B cell (primary cell): ENCODE results near the gene FABP3. TPM values are rescaled to one million over a fixed set of nuclear protein-coding genes. Genes with fewer than 3 reads are reported as not detected.

Experiments
- ATAC-seq: fragments of 200-7000 bp; cut with Tn5 transposase; one replicate; pipeline ENCODE4 v1.10.0; 2021; ENCODE audit warnings: low read depth, mild to moderate bottlenecking, moderate number of reproducible peaks, moderate library complexity
- CTCF ChIA-PET: fragments of 350-600 bp; sonication (Branson Sonifier 250); formaldehyde crosslinking; loops from one replicate; lab custom pipeline; 2021; ENCODE audit warnings: antibody characterized with exemption, inconsistent platforms; lab: Charles Lee
- POLR2A ChIA-PET: fragments of 350-600 bp; sonication (Branson Sonifier 250); formaldehyde crosslinking; loops from one replicate; lab custom pipeline; 2021; ENCODE audit warnings: antibody characterized with exemption; lab: Charles Lee
- DNase-seq: peaks from one replicate; pipeline ENCODE4 v3.0.0; 2013
- H2AFZ ChIP-seq: 2 replicates; pipeline ENCODE4 v1.6.1; 2012; ENCODE audit warnings: mild to moderate bottlenecking, low read depth, low read length; ENCODE audit not compliant: insufficient read depth, poor library complexity, severe bottlenecking
- H3K27ac ChIP-seq, 2 donors: 1 replicate in 1 of 2; 2 replicates in 1 of 2; pipeline ENCODE4 v1.5.1; 2012 to 2013; ENCODE audit warnings: low read length in 2 of 2, mild to moderate bottlenecking in 2 of 2, moderate library complexity in 1 of 2
- H3K27me3 ChIP-seq, 4 experiments: fragments of 200-600 bp in 1 of 4; sonication (generic) in 1 of 4; replicated peaks in 1 of 4; 1 replicate in 2 of 4; 2 replicates in 2 of 4; pipeline versions ENCODE4 v1.6.1 to v1.7.0; 2013 to 2016; ENCODE audit warnings: low read length in 3 of 4, mild to moderate bottlenecking in 2 of 4, mixed read lengths in 1 of 4, moderate library complexity in 1 of 4; ENCODE audit not compliant: insufficient read depth in 4 of 4, control insufficient read depth in 3 of 4; ENCODE audit errors: control extremely low read depth in 1 of 4
- H3K36me3 ChIP-seq, 2 experiments: replicated peaks in 1 of 2; 1 replicate in 1 of 2; 2 replicates in 1 of 2; pipeline versions ENCODE4 v1.6.1 to v1.7.1; 2013; ENCODE audit warnings: low read length in 1 of 2; ENCODE audit not compliant: insufficient read depth in 2 of 2, control insufficient read depth in 1 of 2; ENCODE audit errors: control extremely low read depth in 1 of 2, extremely low read depth in 1 of 2
- H3K4me1 ChIP-seq, 2 donors: fragments of 200-600 bp in 1 of 2; sonication (generic) in 1 of 2; 1 replicate in 1 of 2; 2 replicates in 1 of 2; pipeline versions ENCODE4 v1.5.1 to v1.6.1; 2013 to 2017; ENCODE audit warnings: low read length in 2 of 2; ENCODE audit not compliant: control insufficient read depth in 2 of 2, insufficient read depth in 2 of 2
- H3K4me2 ChIP-seq: replicated peaks from 2 replicates; pipeline ENCODE3; 2012; ENCODE audit warnings: mild to moderate bottlenecking, low read depth, low read length; ENCODE audit not compliant: poor library complexity, severe bottlenecking
- H3K4me3 ChIP-seq, 5 experiments: fragments of 200-600 bp in 1 of 5; sonication (generic) in 1 of 5; 1 replicate in 3 of 5; 2 replicates in 2 of 5; pipeline versions ENCODE4 v1.5.1 to v1.7.0; 2011 to 2016; ENCODE audit warnings: low read length in 4 of 5, mild to moderate bottlenecking in 4 of 5, low read depth in 2 of 5, control low read depth in 1 of 5, moderate library complexity in 1 of 5; ENCODE audit not compliant: insufficient read depth in 1 of 5; ENCODE audit errors: control extremely low read depth in 1 of 5, extremely low read depth in 1 of 5
- H3K79me2 ChIP-seq: fragments of 200-600 bp; sonication (generic); one replicate; pipeline ENCODE4 v1.6.0; 2016; ENCODE audit warnings: low read length; ENCODE audit not compliant: control insufficient read depth, insufficient read depth
- H3K9ac ChIP-seq: fragments of 200-600 bp; sonication (generic); 2 replicates; pipeline ENCODE4 v1.6.1; 2017; ENCODE audit warnings: mild to moderate bottlenecking, low read length, moderate library complexity
- H3K9me3 ChIP-seq, 3 donors: one replicate each; pipeline versions ENCODE4 v1.6.1 to v1.7.1; 2013; ENCODE audit warnings: low read length in 2 of 3; ENCODE audit not compliant: control insufficient read depth in 2 of 3, insufficient read depth in 1 of 3; ENCODE audit errors: control extremely low read depth in 1 of 3
- H4K20me1 ChIP-seq: 2 replicates; pipeline ENCODE4 v1.6.0; 2012; ENCODE audit warnings: mild to moderate bottlenecking, low read length; ENCODE audit not compliant: insufficient read depth, control insufficient read depth, poor library complexity, severe bottlenecking
- H3K27ac Mint-ChIP-seq: one replicate; pipeline ENCODE4 v1.8.0; 2021; ENCODE audit warnings: mixed read lengths
- H3K27me3 Mint-ChIP-seq: one replicate; pipeline ENCODE4 v1.8.0; 2021; ENCODE audit warnings: mixed read lengths
- H3K4me1 Mint-ChIP-seq: one replicate; pipeline ENCODE4 v1.8.0; 2021; ENCODE audit warnings: mixed read lengths
- H3K4me3 Mint-ChIP-seq: one replicate; pipeline ENCODE4 v1.8.0; 2021; ENCODE audit warnings: mixed read lengths
- H3K9me3 Mint-ChIP-seq: one replicate; pipeline ENCODE4 v1.8.0; 2022; ENCODE audit warnings: mixed read lengths; ENCODE audit not compliant: insufficient read depth
- EZH2 ChIP-seq: IDR thresholded peaks from 2 replicates; pipeline ENCODE4 v1.6.1; 2012; ENCODE audit warnings: borderline replicate concordance, low read depth, mild to moderate bottlenecking, moderate library complexity, low read length; ENCODE audit not compliant: insufficient read depth, poor library complexity, severe bottlenecking
- WGBS: methylation state at CpG from one replicate; pipeline ENCODE4 v1.1.5; 2013; ENCODE audit warnings: missing lambda C conversion rate; ENCODE audit not compliant: insufficient coverage; 5-methylcytosine and 5-hydroxymethylcytosine counted together
- intact Hi-C: fragments of 100-400 bp; cut with micrococcal nuclease; formaldehyde crosslinking; loops from one replicate; pipeline ENCODE4 v1.10.0; 2022
- polyA plus RNA-seq: library from polyadenylated mRNA; depleted of rRNA; stranded (reverse); fragments of >200 nt; gene quantifications from 2 replicates; pipeline ENCODE4 v1.2.3, GENCODE V29; 2012
- total RNA-seq, 2 donors: library from RNA; stranded (reverse); fragments of 120-200 nt in 1 of 2; gene quantifications; 1 replicate in 1 of 2; 2 replicates in 1 of 2; pipeline versions ENCODE4 v1.2.3 to v1.2.4, GENCODE V29; 2013 to 2022
- TF ChIP-seq, protein P1 (sequence below): fragments of 200-600 bp; IDR thresholded peaks from one replicate; pipeline ENCODE4 v1.8.0; 2022; ENCODE audit warnings: antibody characterized with exemption, mild to moderate bottlenecking

FABP3 gene
- total and polyA plus RNA-seq, 2 donors (not counting 1 experiment from before 2014, with no cell fraction given): not detected

DNA sequence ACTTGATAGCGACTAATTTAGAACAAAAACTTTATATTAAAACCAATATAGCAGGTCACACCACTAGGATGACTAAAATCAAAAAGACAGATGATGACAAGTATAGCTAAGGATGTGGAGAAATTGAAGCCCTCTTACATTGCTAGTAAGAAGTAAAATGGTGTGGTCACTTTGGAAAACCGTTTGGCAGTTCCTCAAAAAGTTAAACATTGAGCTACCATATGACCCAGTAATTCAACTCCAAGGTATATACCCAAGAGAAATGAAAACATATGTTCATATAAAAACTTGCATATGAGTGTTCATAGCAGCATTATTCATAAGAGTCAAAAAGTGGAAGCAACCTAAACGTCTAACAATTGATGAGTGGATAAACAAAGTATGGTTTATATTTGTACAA is 27.1 kb upstream of the FABP3 start:
- Mint-ChIP-seq H3K27me3 (peaks cover 2% of the 10 kb centered on the region), H3K4me1 (peaks cover 4% of the 10 kb centered on the region), H3K27ac (no peak overlapping the region), H3K9me3 (no peaks in the 10 kb centered on the region), H3K4me3 (no peak overlapping the region)
- POLR2A ChIA-PET: no interaction called here
- Histone ChIP-seq H3K27ac (no peak overlapping the region), H3K9me3 (no peaks in the 10 kb centered on the region), H3K4me3 (no peak overlapping the region), H3K36me3 (no peaks in the 10 kb centered on the region), H3K27me3 (no peaks in the 10 kb centered on the region), H4K20me1 (no peaks in the 10 kb centered on the region), H3K4me2 (no peak overlapping the region), H2AFZ (no peak overlapping the region), H3K79me2 (no peaks in the 10 kb centered on the region), H3K4me1 (peaks cover under 1 to 1% of the 10 kb centered on the region in 2 donors), H3K9ac (no peak overlapping the region)
- CTCF ChIA-PET: interaction anchor here (1.8 kb wide), 1 partner anchor 149 kb away, joined by 5 read pairs; no protein-coding TSS in a partner anchor
- TF ChIP-seq EZH2: no peak
- TF ChIP-seq, protein P1, sequence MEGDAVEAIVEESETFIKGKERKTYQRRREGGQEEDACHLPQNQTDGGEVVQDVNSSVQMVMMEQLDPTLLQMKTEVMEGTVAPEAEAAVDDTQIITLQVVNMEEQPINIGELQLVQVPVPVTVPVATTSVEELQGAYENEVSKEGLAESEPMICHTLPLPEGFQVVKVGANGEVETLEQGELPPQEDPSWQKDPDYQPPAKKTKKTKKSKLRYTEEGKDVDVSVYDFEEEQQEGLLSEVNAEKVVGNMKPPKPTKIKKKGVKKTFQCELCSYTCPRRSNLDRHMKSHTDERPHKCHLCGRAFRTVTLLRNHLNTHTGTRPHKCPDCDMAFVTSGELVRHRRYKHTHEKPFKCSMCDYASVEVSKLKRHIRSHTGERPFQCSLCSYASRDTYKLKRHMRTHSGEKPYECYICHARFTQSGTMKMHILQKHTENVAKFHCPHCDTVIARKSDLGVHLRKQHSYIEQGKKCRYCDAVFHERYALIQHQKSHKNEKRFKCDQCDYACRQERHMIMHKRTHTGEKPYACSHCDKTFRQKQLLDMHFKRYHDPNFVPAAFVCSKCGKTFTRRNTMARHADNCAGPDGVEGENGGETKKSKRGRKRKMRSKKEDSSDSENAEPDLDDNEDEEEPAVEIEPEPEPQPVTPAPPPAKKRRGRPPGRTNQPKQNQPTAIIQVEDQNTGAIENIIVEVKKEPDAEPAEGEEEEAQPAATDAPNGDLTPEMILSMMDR: no peak
- DNase-seq: no peak
- no peak for ATAC-seq
- whole genome bisulfite sequencing: no CpG with 5 or more reads among the region's 3 CpGs
- intact Hi-C loops: no loop called here

DNA sequence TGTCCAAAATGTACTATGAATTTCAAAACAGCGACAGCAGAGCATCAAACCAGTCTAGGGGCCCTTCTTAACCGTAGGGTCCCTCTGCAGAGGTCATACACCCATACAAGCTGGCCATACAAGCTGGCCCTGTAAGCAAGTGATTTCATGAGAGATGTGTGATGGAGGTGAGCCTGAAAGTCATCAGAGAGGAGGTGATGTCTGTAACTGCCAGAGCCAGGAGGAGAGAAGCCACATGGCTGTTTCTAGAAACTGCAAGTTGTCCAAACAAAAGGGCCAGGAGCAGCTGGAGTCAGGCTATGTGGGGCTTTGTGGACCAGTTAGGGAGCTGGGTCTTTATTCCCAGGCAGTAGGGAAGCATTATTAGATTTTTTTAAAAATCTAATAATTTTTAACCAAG is 25.4 kb upstream of the FABP3 start:
- Mint-ChIP-seq H3K9me3 (no peaks in the 10 kb centered on the region), H3K4me3 (no peak overlapping the region), H3K27ac (no peak overlapping the region), H3K27me3 (no peaks in the 10 kb centered on the region), H3K4me1 (peaks cover 13% of the 10 kb centered on the region)
- Histone ChIP-seq H3K4me3 (no peak overlapping the region), H3K79me2 (no peaks in the 10 kb centered on the region), H4K20me1 (no peaks in the 10 kb centered on the region), H3K36me3 (no peaks in the 10 kb centered on the region), H3K4me2 (no peak overlapping the region), H3K9ac (no peak overlapping the region), H3K4me1 (peaks cover 8 to 13% of the 10 kb centered on the region in 2 donors), H3K9me3 (no peaks in the 10 kb centered on the region), H3K27me3 (no peaks in the 10 kb centered on the region), H3K27ac (no peak overlapping the region), H2AFZ (no peak overlapping the region)
- ATAC-seq (no peak), DNase-seq (no peak)
- WGBS: no CpG with 5 or more reads among the region's 2 CpGs
- CTCF ChIA-PET: interaction anchor here (1.8 to 5.7 kb wide), 2 partner anchors 25 to 151 kb away, joined by 5 to 133 read pairs; no protein-coding TSS in a partner anchor
- no peak for TF ChIP-seq EZH2
- TF ChIP-seq, protein P1: no peak
- POLR2A ChIA-PET: no interaction called here
- intact Hi-C loops: no loop called here
